H1 (cell line): ENCODE measurements around the gene DCAF4. TPM values are rescaled to one million over a fixed set of nuclear protein-coding genes. Genes with fewer than 3 reads are reported as not detected.

Experiments
- CTCF ChIA-PET: fragments of 300-600 bp; sonication (Branson Sonifier 250); formaldehyde crosslinking; loops from one replicate; lab custom pipeline; 2021; ENCODE audit not compliant: partially characterized antibody; lab: Charles Lee
- POLR2A ChIA-PET: fragments of 300-600 bp; sonication (Branson Sonifier 250); formaldehyde crosslinking; loops from one replicate; lab custom pipeline; 2021; ENCODE audit warnings: inconsistent platforms; ENCODE audit not compliant: partially characterized antibody; lab: Charles Lee
- DNase-seq, 2 experiments: peaks; one replicate each; pipeline versions ENCODE4 v3.0.0 to v3.0.0-alpha.2; 2010 to 2022; ENCODE audit warnings: low spot score in 2 of 2, low read depth in 1 of 2, mixed read lengths in 1 of 2
- FAIRE-seq: peaks from 2 replicates; lab custom pipeline; 2011; peaks lifted over from hg19 to GRCh38; lab: Jason Lieb, UNC
- H2AFZ ChIP-seq: 2 replicates; pipeline ENCODE4 v1.8.1; 2012; ENCODE audit warnings: low read length, inconsistent platforms
- H2AK5ac ChIP-seq: 2 replicates; pipeline ENCODE4 v1.6.1; 2013; ENCODE audit warnings: low read depth, low read length
- H2BK120ac ChIP-seq: replicated peaks from 2 replicates; pipeline ENCODE3; 2013; ENCODE audit warnings: low read depth, low read length, inconsistent platforms
- H2BK12ac ChIP-seq: 2 replicates; pipeline ENCODE4 v1.6.1; 2013; ENCODE audit warnings: low read depth, low read length
- H2BK15ac ChIP-seq: 2 replicates; pipeline ENCODE4 v1.6.1; 2013; ENCODE audit warnings: low read length
- H2BK20ac ChIP-seq: 2 replicates; pipeline ENCODE4 v1.6.1; 2013; ENCODE audit warnings: low read length
- H2BK5ac ChIP-seq: 2 replicates; pipeline ENCODE4 v1.6.1; 2013; ENCODE audit warnings: low read depth, low read length
- H3K14ac ChIP-seq: 2 replicates; pipeline ENCODE4 v1.6.1; 2013; ENCODE audit warnings: inconsistent platforms; ENCODE audit not compliant: insufficient read length
- H3K18ac ChIP-seq: 2 replicates; pipeline ENCODE4 v1.6.1; 2013; ENCODE audit warnings: low read length; ENCODE audit errors: extremely low read depth
- H3K23ac ChIP-seq: 2 replicates; pipeline ENCODE4 v1.6.1; 2013; ENCODE audit warnings: inconsistent platforms; ENCODE audit not compliant: insufficient read length
- H3K23me2 ChIP-seq: 2 replicates; pipeline ENCODE4 v1.6.1; 2013; ENCODE audit warnings: low read depth, low read length
- H3K27ac ChIP-seq: 2 replicates; pipeline ENCODE4 v1.6.1; 2011; ENCODE audit warnings: low read depth, low read length, inconsistent platforms
- H3K27me3 ChIP-seq, 4 experiments: replicated peaks in 1 of 4; 1 replicate in 1 of 4; 2 replicates in 3 of 4; pipeline versions ENCODE4 v1.6.1 to v1.8.1; 2011 to 2013; ENCODE audit warnings: low read length in 3 of 4, mild to moderate bottlenecking in 3 of 4, inconsistent platforms in 2 of 4, mixed read lengths in 2 of 4, moderate library complexity in 1 of 4; ENCODE audit not compliant: control insufficient read depth in 3 of 4, insufficient read depth in 3 of 4; ENCODE audit errors: extremely low read depth in 1 of 4
- H3K36me3 ChIP-seq, 4 experiments: 2 replicates each; pipeline versions ENCODE4 v1.6.1 to v1.8.1; 2011 to 2013; ENCODE audit warnings: mild to moderate bottlenecking in 4 of 4, low read length in 3 of 4, moderate library complexity in 2 of 4, control low read depth in 1 of 4, inconsistent platforms in 1 of 4; ENCODE audit not compliant: insufficient read depth in 4 of 4, control insufficient read depth in 2 of 4
- H3K4ac ChIP-seq: replicated peaks from 2 replicates; pipeline ENCODE3; 2013; ENCODE audit warnings: low read length, low read depth, mixed read lengths, inconsistent platforms; ENCODE audit not compliant: insufficient read length
- H3K4me1 ChIP-seq, 4 experiments: replicated peaks in 1 of 4; 1 replicate in 1 of 4; 2 replicates in 3 of 4; pipeline versions ENCODE4 v1.6.1 to v1.8.1; 2011 to 2013; ENCODE audit warnings: low read length in 3 of 4, inconsistent platforms in 2 of 4, mixed read lengths in 1 of 4; ENCODE audit not compliant: insufficient read depth in 4 of 4, control insufficient read depth in 3 of 4
- H3K4me2 ChIP-seq, 2 experiments: 2 replicates each; pipeline versions ENCODE4 v1.6.1 to v1.8.1; 2011 to 2013; ENCODE audit warnings: low read depth in 2 of 2, low read length in 2 of 2, control low read depth in 1 of 2, inconsistent platforms in 1 of 2, mild to moderate bottlenecking in 1 of 2; ENCODE audit not compliant: insufficient read depth in 1 of 2
- H3K4me3 ChIP-seq, 4 experiments: fragments of 200-600, 300-600 bp in 1 of 4; sonication (generic), shearing (Covaris generic), sonication (Bioruptor Twin) in 1 of 4; 2 replicates each; pipeline versions ENCODE4 v1.5.1 to v1.8.1; 2011 to 2016; ENCODE audit warnings: low read length in 4 of 4, low read depth in 3 of 4, control low read depth in 2 of 4, inconsistent platforms in 2 of 4, mild to moderate bottlenecking in 2 of 4, mixed read lengths in 1 of 4, moderate library complexity in 1 of 4; ENCODE audit not compliant: insufficient read depth in 2 of 4; ENCODE audit errors: extremely low read depth in 1 of 4
- H3K56ac ChIP-seq: replicated peaks from 2 replicates; pipeline ENCODE3; 2013; ENCODE audit warnings: low read depth, mild to moderate bottlenecking, mixed read lengths, low read length, inconsistent platforms; ENCODE audit not compliant: insufficient read length
- H3K79me1 ChIP-seq: 2 replicates; pipeline ENCODE4 v1.6.1; 2013; ENCODE audit warnings: low read depth, low read length, control low read depth
- H3K79me2 ChIP-seq, 2 experiments: 2 replicates each; pipeline versions ENCODE4 v1.6.1 to v1.8.1; 2012 to 2013; ENCODE audit warnings: low read length in 2 of 2, mild to moderate bottlenecking in 2 of 2, inconsistent platforms in 1 of 2; ENCODE audit not compliant: insufficient read depth in 2 of 2, control insufficient read depth in 1 of 2
- H3K9ac ChIP-seq, 4 experiments: replicated peaks in 1 of 4; 1 replicate in 1 of 4; 2 replicates in 3 of 4; pipeline versions ENCODE4 v1.6.1 to v1.8.1; 2011 to 2013; ENCODE audit warnings: low read depth in 3 of 4, low read length in 3 of 4, control low read depth in 2 of 4, mild to moderate bottlenecking in 2 of 4, moderate library complexity in 2 of 4, inconsistent platforms in 1 of 4; ENCODE audit errors: extremely low read depth in 1 of 4
- H3K9me3 ChIP-seq, 2 experiments: 2 replicates each; pipeline versions ENCODE4 v1.6.1 to v1.8.1; 2012 to 2013; ENCODE audit warnings: mild to moderate bottlenecking in 2 of 2, moderate library complexity in 2 of 2, control low read depth in 1 of 2, inconsistent platforms in 1 of 2, low read depth in 1 of 2, low read length in 1 of 2, mixed read lengths in 1 of 2; ENCODE audit not compliant: insufficient read depth in 2 of 2
- H4K20me1 ChIP-seq, 2 experiments: replicated peaks in 1 of 2; 2 replicates each; pipeline versions ENCODE3 to v1.8.1; 2011 to 2013; ENCODE audit warnings: inconsistent platforms in 2 of 2, low read length in 2 of 2, mild to moderate bottlenecking in 1 of 2; ENCODE audit not compliant: insufficient read depth in 2 of 2, control insufficient read depth in 1 of 2
- H4K5ac ChIP-seq: 2 replicates; pipeline ENCODE4 v1.6.1; 2013; ENCODE audit warnings: low read length, low read depth, mixed read lengths, inconsistent platforms; ENCODE audit not compliant: insufficient read length
- H4K8ac ChIP-seq: 2 replicates; pipeline ENCODE4 v1.8.0; 2013; ENCODE audit warnings: mild to moderate bottlenecking, moderate library complexity, low read length, inconsistent platforms; ENCODE audit not compliant: insufficient read depth; ENCODE audit errors: extremely low read depth
- H4K91ac ChIP-seq: replicated peaks from 2 replicates; pipeline ENCODE3; 2013; ENCODE audit warnings: low read length, mixed read lengths, inconsistent platforms; ENCODE audit not compliant: insufficient read length
- ATF2 ChIP-seq: IDR thresholded peaks from 2 replicates; pipeline ENCODE4 v1.6.1; 2012; ENCODE audit warnings: low read length, inconsistent platforms
- CBX8 ChIP-seq: fragments of 300-800, 300-1000 bp; sonication (generic); IDR thresholded peaks from 2 replicates; pipeline ENCODE4 v1.7.1; 2016; ENCODE audit warnings: low read depth, low read length, borderline replicate concordance
- CTBP2 ChIP-seq: IDR thresholded peaks from 2 replicates; pipeline ENCODE4 v1.7.0; 2011; ENCODE audit warnings: borderline replicate concordance, mild to moderate bottlenecking, moderate library complexity, mixed read lengths, low read length; ENCODE audit not compliant: insufficient read depth, insufficient read length
- EGR1 ChIP-seq: IDR thresholded peaks from 2 replicates; pipeline ENCODE4 v1.6.1; 2011; ENCODE audit warnings: low read depth, low read length, borderline replicate concordance
- EP300 ChIP-seq, 2 experiments: IDR thresholded peaks; 1 replicate in 1 of 2; 2 replicates in 1 of 2; pipeline ENCODE4 v1.6.1; 2011 to 2012; ENCODE audit warnings: low read depth in 2 of 2, low read length in 2 of 2, mild to moderate bottlenecking in 2 of 2, borderline replicate concordance in 1 of 2, inconsistent platforms in 1 of 2, moderate library complexity in 1 of 2
- GTF2F1 ChIP-seq: IDR thresholded peaks from 2 replicates; pipeline ENCODE4 v1.6.1; 2012; ENCODE audit warnings: low read depth, low read length, improper control_type of control experiment, borderline replicate concordance
- JUN ChIP-seq: IDR thresholded peaks from 2 replicates; pipeline ENCODE4 v1.6.1; 2011; ENCODE audit warnings: low read depth, mild to moderate bottlenecking, improper control_type of control experiment, low read length
- MAFK ChIP-seq: IDR thresholded peaks from 2 replicates; pipeline ENCODE4 v1.6.1; 2012; ENCODE audit warnings: low read depth, mild to moderate bottlenecking, improper control_type of control experiment, low read length
- POLR2A ChIP-seq, 2 experiments: IDR thresholded peaks; 1 replicate in 1 of 2; 2 replicates in 1 of 2; pipeline ENCODE4 v1.6.1; 2011; ENCODE audit warnings: low read depth in 2 of 2, low read length in 2 of 2, mild to moderate bottlenecking in 2 of 2; ENCODE audit errors: control extremely low read depth in 1 of 2
- SIN3A ChIP-seq, 2 experiments: IDR thresholded peaks in 1 of 2; conservative IDR thresholded peaks in 1 of 2; 2 replicates each; pipeline ENCODE4 v1.6.1; 2011 to 2012; ENCODE audit warnings: low read length in 2 of 2, improper control_type of control experiment in 1 of 2, low read depth in 1 of 2, mild to moderate bottlenecking in 1 of 2
- SP2 ChIP-seq: IDR thresholded peaks from 2 replicates; pipeline ENCODE4 v1.6.1; 2012; ENCODE audit warnings: mild to moderate bottlenecking, low read length, inconsistent platforms
- TAF7 ChIP-seq: optimal IDR thresholded peaks from 2 replicates; pipeline ENCODE3; 2011; ENCODE audit warnings: low read depth, mild to moderate bottlenecking, inconsistent platforms, low read length, moderate library complexity, borderline replicate concordance
- WGBS, 2 experiments: shearing (Covaris generic) in 1 of 2; methylation state at CpG; one replicate each; pipeline versions ENCODE4 v1.1.6 to v1.1.7; 2013 to 2015; ENCODE audit warnings: low lambda C conversion rate in 2 of 2, mixed read lengths in 2 of 2, inconsistent platforms in 1 of 2, low coverage in 1 of 2, missing lambda C conversion rate in 1 of 2; ENCODE audit not compliant: insufficient replicate concordance in 2 of 2, insufficient coverage in 1 of 2, insufficient read length in 1 of 2; ENCODE audit errors: extremely low coverage in 1 of 2, missing lambda C conversion rate in 1 of 2; 5-methylcytosine and 5-hydroxymethylcytosine counted together
- polyA plus RNA-seq, 7 experiments: library from polyadenylated mRNA; depleted of rRNA in 3 of 7; stranded (reverse) in 5 of 7; unstranded in 2 of 7; fragments of >200 nt in 5 of 7; fragments of 200-250 nt in 2 of 7; gene quantifications; 1 replicate in 5 of 7; 2 replicates in 1 of 7; 4 replicates in 1 of 7; pipeline versions ENCODE4 v1.2.1 to v1.2.3, GENCODE V29; 2011 to 2013; ENCODE audit warnings: missing spikeins in 2 of 7, mixed read lengths in 2 of 7
- total RNA-seq: library from RNA; stranded (reverse); fragmentation: NEBNext Ultra II Directional; extraction: Animal tissue kit (Norgen Biotek cat#: 25700); gene quantifications from 2 replicates; pipeline ENCODE4 v1.2.1, GENCODE V29; 2021

The DCAF4 gene
- total and polyA plus RNA-seq, 2 of the 8 experiments (the other 6 are each of a cell fraction or from before 2014, with no cell fraction given), result 17.0 to 21.1 TPM

- H3K9me3 ChIP-seq, result no peaks in the 10 kb centered on the region
- no peak overlapping the region for H3K4me3 ChIP-seq
- no peak overlapping the region for H4K5ac ChIP-seq
- H3K56ac ChIP-seq, result no peak overlapping the region
- H3K27ac ChIP-seq, result no peak overlapping the region
- WGBS, 2 experiments, result 98% methylated on average over 5 of the region's 5 CpGs; no CpG with 5 or more reads in 1 of the 2 experiments
- no peak overlapping the region for H3K23ac ChIP-seq
- no peaks in the 10 kb centered on the region for H3K23me2 ChIP-seq
- no peak overlapping the region for H2AFZ ChIP-seq
- H4K91ac ChIP-seq, result no peak overlapping the region
- ChIA-PET POLR2A (interaction anchor here (1.0 to 1.3 kb wide), 3 partner anchors 26 to 59 kb away, joined by 3 read pairs; partner anchors contain the start of gene ZFYVE1), CTCF (interaction anchor here (1.7 to 1.8 kb wide), 3 partner anchors 11 to 19 kb away, joined by 4 to 5 read pairs (median 4); no protein-coding TSS in a partner anchor)
- H2BK15ac ChIP-seq, result no peak overlapping the region
- FAIRE-seq (no peak), DNase-seq (no peak)
- H3K4me1 ChIP-seq, result no peaks in the 10 kb centered on the region
- H3K27me3 ChIP-seq, result no peaks in the 10 kb centered on the region
- H3K4me2 ChIP-seq, result no peak overlapping the region
- H3K4ac ChIP-seq, result no peak overlapping the region
- no peak overlapping the region for H2BK5ac ChIP-seq
- no peaks in the 10 kb centered on the region for H3K79me2 ChIP-seq
- no peak overlapping the region for H3K14ac ChIP-seq
- H2AK5ac ChIP-seq, result no peak overlapping the region
- H3K79me1 ChIP-seq, result no peaks in the 10 kb centered on the region
- no peaks in the 10 kb centered on the region for H4K20me1 ChIP-seq
- no peak overlapping the region for H3K18ac ChIP-seq
- no peak overlapping the region for H4K8ac ChIP-seq
- peaks cover 0 to 13% (median 0%) of the 10 kb centered on the region in 4 experiments; a peak in 3 of 8 replicates for H3K36me3 ChIP-seq
- no peak overlapping the region for H2BK12ac ChIP-seq
- H3K9ac ChIP-seq, result no peak overlapping the region
- H2BK120ac ChIP-seq, result no peak overlapping the region
- no peak overlapping the region for H2BK20ac ChIP-seq
- no peak for TF ChIP-seq TAF7
- TF ChIP-seq SIN3A (conservative IDR thresholded peaks at IDR 0.05 in 1 of 2, IDR thresholded peaks at IDR 0.05 in 1 of 2; ENCODE audit: low read depth in 1 of 2, low read length in 2 of 2), result no peak
- TF ChIP-seq MAFK, result no peak
- TF ChIP-seq JUN, result no peak
- no peak for TF ChIP-seq EP300 (IDR thresholded peaks at IDR 0.05; ENCODE audit: borderline replicate concordance in 1 of 2, low read depth in 2 of 2, low read length in 2 of 2)
- TF ChIP-seq EGR1, result no peak
- TF ChIP-seq CBX8, result no peak
- no peak for TF ChIP-seq GTF2F1
- no peak for TF ChIP-seq CTBP2
- TF ChIP-seq POLR2A (IDR thresholded peaks at IDR 0.05; ENCODE audit: control extremely low read depth in 1 of 2, low read depth in 2 of 2, low read length in 2 of 2), result no peak
- TF ChIP-seq ATF2, result no peak
- TF ChIP-seq SP2, result no peak
Measured at GRCh38 chr14:72968316-72968715, 42.1 kb downstream of the DCAF4 start.
